Measurements from ENCODE around the gene NUPR2. TPM values are rescaled to one million over a fixed set of nuclear protein-coding genes. Genes with fewer than 3 reads are reported as not detected.

The NUPR2 gene
- total and polyA plus RNA-seq, 2 of the 8 experiments (the other 6 are each of a cell fraction or from before 2014, with no cell fraction given): not detected

DNA sequence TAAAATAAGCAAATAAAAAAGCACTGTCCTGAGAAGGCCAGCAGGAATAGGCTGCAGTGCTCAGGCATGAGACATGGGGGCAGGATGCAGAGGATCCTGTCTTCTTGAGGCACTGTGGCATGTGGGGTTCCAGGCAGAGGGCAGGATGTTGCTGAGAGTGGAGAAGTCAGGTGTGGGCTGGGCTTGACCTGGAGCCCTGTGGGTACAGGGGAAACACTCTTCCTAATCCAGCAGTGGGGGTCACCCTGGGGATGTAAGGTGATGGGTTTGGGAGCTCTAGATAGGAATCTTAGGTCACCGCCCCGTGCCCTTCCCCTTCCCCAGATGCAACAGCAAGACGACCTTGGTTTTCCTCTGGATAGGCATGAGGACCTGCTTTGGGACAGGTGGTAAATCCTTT lies 38.5 kb downstream of the NUPR2 start:
- H4K91ac ChIP-seq (replicated peaks; ENCODE audit: insufficient read length, low read length): no peak overlapping the region
- H3K23ac ChIP-seq (ENCODE audit: insufficient read length): no peak overlapping the region
- no peak overlapping the region for H2AK5ac ChIP-seq (ENCODE audit: low read depth, low read length)
- H2BK15ac ChIP-seq (ENCODE audit: low read length): no peak overlapping the region
- no peak overlapping the region for H2AFZ ChIP-seq (ENCODE audit: low read length)
- no peak overlapping the region for H2BK5ac ChIP-seq (ENCODE audit: low read depth, low read length)
- no peaks in the 10 kb centered on the region for H3K79me2 ChIP-seq (ENCODE audit: control insufficient read depth in 1 of 2, insufficient read depth in 2 of 2, low read length in 2 of 2)
- CTCF ChIA-PET (ENCODE audit: partially characterized antibody): interaction anchor here (0.9 to 2.9 kb wide), 3 partner anchors 14 to 83 kb away, joined by 3 to 23 read pairs (median 4); partner anchors contain the start of gene PHKG1
- no peaks in the 10 kb centered on the region for H3K9me3 ChIP-seq (ENCODE audit: insufficient read depth in 2 of 2, low read depth in 1 of 2, low read length in 1 of 2)
- H2BK120ac ChIP-seq (replicated peaks; ENCODE audit: low read depth, low read length): no peak overlapping the region
- no peak overlapping the region for H2BK12ac ChIP-seq (ENCODE audit: low read depth, low read length)
- no peak overlapping the region for H3K4ac ChIP-seq (replicated peaks; ENCODE audit: insufficient read length, low read depth, low read length)
- no peak overlapping the region for H4K8ac ChIP-seq (ENCODE audit: extremely low read depth, insufficient read depth, low read length)
- WGBS, 2 experiments (ENCODE audit: extremely low coverage in 1 of 2, insufficient coverage in 1 of 2, insufficient read length in 1 of 2, insufficient replicate concordance in 2 of 2, low coverage in 1 of 2, low lambda C conversion rate in 2 of 2, missing lambda C conversion rate in 1 of 2): 82% methylated on average over 2 of the region's 3 CpGs; no CpG with 5 or more reads in 1 of the 2 experiments
- FAIRE-seq (no peak), DNase-seq (ENCODE audit: low read depth in 1 of 2, low spot score in 2 of 2) (no peak)
- H3K27ac ChIP-seq (ENCODE audit: low read depth, low read length): no peak overlapping the region
- no peaks in the 10 kb centered on the region for H3K27me3 ChIP-seq (replicated peaks in 1 of 4; ENCODE audit: control insufficient read depth in 3 of 4, extremely low read depth in 1 of 4, insufficient read depth in 3 of 4, low read length in 3 of 4)
- H3K14ac ChIP-seq (ENCODE audit: insufficient read length): no peak overlapping the region
- no peaks in the 10 kb centered on the region for H3K4me1 ChIP-seq (replicated peaks in 1 of 4; ENCODE audit: control insufficient read depth in 3 of 4, insufficient read depth in 4 of 4, low read length in 3 of 4)
- no peak overlapping the region for H3K4me3 ChIP-seq (ENCODE audit: extremely low read depth in 1 of 4, insufficient read depth in 2 of 4, low read depth in 3 of 4, low read length in 4 of 4)
- no peak overlapping the region for H2BK20ac ChIP-seq (ENCODE audit: low read length)
- H3K4me2 ChIP-seq (ENCODE audit: insufficient read depth in 1 of 2, low read depth in 2 of 2, low read length in 2 of 2): no peak overlapping the region
- H3K79me1 ChIP-seq (ENCODE audit: low read depth, low read length): no peaks in the 10 kb centered on the region
- H3K36me3 ChIP-seq (ENCODE audit: control insufficient read depth in 2 of 4, insufficient read depth in 4 of 4, low read length in 3 of 4): peaks cover 3 to 25% (median 9%) of the 10 kb centered on the region in 4 experiments; a peak in 7 of 8 replicates
- no peak overlapping the region for H3K9ac ChIP-seq (replicated peaks in 1 of 4; ENCODE audit: extremely low read depth in 1 of 4, low read depth in 3 of 4, low read length in 3 of 4)
- H3K18ac ChIP-seq (ENCODE audit: extremely low read depth, low read length): no peak overlapping the region
- H3K56ac ChIP-seq (replicated peaks; ENCODE audit: insufficient read length, low read depth, low read length): no peak overlapping the region
- H3K23me2 ChIP-seq (ENCODE audit: low read depth, low read length): no peaks in the 10 kb centered on the region
- H4K20me1 ChIP-seq (replicated peaks in 1 of 2; ENCODE audit: control insufficient read depth in 1 of 2, insufficient read depth in 2 of 2, low read length in 2 of 2): peaks cover 0 to 2% of the 10 kb centered on the region in 2 experiments
- H4K5ac ChIP-seq (ENCODE audit: insufficient read length, low read depth, low read length): no peak overlapping the region
- no peak for TF ChIP-seq GTF2F1 (IDR thresholded peaks at IDR 0.05; ENCODE audit: borderline replicate concordance, low read depth, low read length)
- TF ChIP-seq KDM4A (IDR thresholded peaks at IDR 0.05; ENCODE audit: low read depth, low read length, severe bottlenecking): no peak
- no peak for TF ChIP-seq JUND (IDR thresholded peaks at IDR 0.05; ENCODE audit: low read length)
- no peak for TF ChIP-seq SAP30 (IDR thresholded peaks at IDR 0.05; ENCODE audit: insufficient read depth, insufficient replicate concordance, low read length)
- no peak for TF ChIP-seq SP2 (IDR thresholded peaks at IDR 0.05; ENCODE audit: low read length)
- TF ChIP-seq NRF1 (IDR thresholded peaks at IDR 0.05; ENCODE audit: low read depth, low read length): no peak
- no peak for TF ChIP-seq NANOG (IDR thresholded peaks at IDR 0.05; ENCODE audit: insufficient read depth, low read depth, low read length, poor library complexity, severe bottlenecking)
- TF ChIP-seq FOSL1 (IDR thresholded peaks at IDR 0.05; ENCODE audit: insufficient read depth, low read depth, low read length): no peak
- no peak for TF ChIP-seq YY1 (IDR thresholded peaks at IDR 0.05; ENCODE audit: low read depth, low read length)
- TF ChIP-seq BCL11A (IDR thresholded peaks at IDR 0.05; ENCODE audit: low read depth in 2 of 2, low read length in 2 of 2): no peak
- TF ChIP-seq ZNF274 (IDR thresholded peaks at IDR 0.05; ENCODE audit: borderline replicate concordance, extremely low read depth, low read length): no peak
- no peak for TF ChIP-seq TAF7 (optimal IDR thresholded peaks at IDR 0.05; ENCODE audit: borderline replicate concordance, low read depth, low read length)
- TF ChIP-seq TCF12 (IDR thresholded peaks at IDR 0.05; ENCODE audit: low read depth, low read length): no peak
- no peak for TF ChIP-seq RBBP5 (IDR thresholded peaks at IDR 0.05; ENCODE audit: borderline replicate concordance, low read depth, low read length)
- no peak for TF ChIP-seq EGR1 (IDR thresholded peaks at IDR 0.05; ENCODE audit: borderline replicate concordance, low read depth, low read length)
- POLR2A ChIA-PET (ENCODE audit: partially characterized antibody): interaction anchor here (1.3 to 1.7 kb wide), 3 partner anchors 11 to 26 kb away, joined by 3 to 4 read pairs (median 3); partner anchors contain the start of genes CCT6A, PSPH and SUMF2

All from H1 (cell line).